Muscle of back (tissue), 11 donors: ENCODE results near the gene PRDX5. TPM values are rescaled to one million over a fixed set of nuclear protein-coding genes. Genes with fewer than 3 reads are reported as not detected.
"Not testable (repeated sequence)": the region's sequence is repeated elsewhere in the genome, so short reads cannot be mapped to it uniquely, and the experiment has no call there.

Experiments used
- DNase-seq, 3 donors: peaks; one replicate each; pipeline versions ENCODE4 v3.0.0 to v3.0.0-alpha.2; 2013
- polyA plus RNA-seq, 10 donors: library from polyadenylated mRNA; unstranded; fragments of 120-200 nt; gene quantifications; one replicate each; pipeline ENCODE4 v1.2.1, GENCODE V29; 2013; ENCODE audit not compliant: insufficient read length in 10 of 10

Gene PRDX5
- polyA plus RNA-seq, 10 donors, result 109 to 184 (median 124) TPM

GRCh38 chr11:64304316-64305072 is 13.4 kb upstream of the PRDX5 start:
- peak; percentile 81 to 92 (median 88) for DNase-seq

- peak; percentile 98 to 99 (median 99) for DNase-seq
Measured at GRCh38 chr11:64305075-64305690, 12.7 kb upstream of the PRDX5 start, which contains the start of gene ESRRA. Gene ESRRA (plus strand): TSS chr11:64305524. CDS start chr11:64307180, 1,656 bp downstream.

- peak; percentile 20 to 68 (median 32) for DNase-seq
Measured at GRCh38 chr11:64305691-64306562, 12.0 kb upstream of the PRDX5 start.

- DNase-seq, result no peak
Measured at GRCh38 chr11:64306563-64306875, 11.4 kb upstream of the PRDX5 start.

- DNase-seq, result no peak
Measured at GRCh38 chr11:64306876-64307622, 10.9 kb upstream of the PRDX5 start.

GRCh38 chr11:64307795-64308194 is 10.1 kb upstream of the PRDX5 start:
- DNase-seq, result not testable (repeated sequence)

- DNase-seq, result no peak
Measured at GRCh38 chr11:64312947-64313346, 5.0 kb upstream of the PRDX5 start.

GRCh38 chr11:64313491-64314145 is 4.3 kb upstream of the PRDX5 start:
- DNase-seq, result peak; percentile 19 to 75 (median 47)

- no peak for DNase-seq
Measured at GRCh38 chr11:64314146-64314804, 3.6 kb upstream of the PRDX5 start.

GRCh38 chr11:64314805-64315561 is 2.9 kb upstream of the PRDX5 start:
- no peak for DNase-seq

GRCh38 chr11:64315667-64316526 is 2.0 kb upstream of the PRDX5 start:
- DNase-seq, result not testable (repeated sequence)

GRCh38 chr11:64316672-64317324 is 1.1 kb upstream of the PRDX5 start:
- no peak for DNase-seq

GRCh38 chr11:64317325-64317960 is 478 bp upstream of the PRDX5 start, which contains the start of gene TRMT112:
Gene TRMT112 (minus strand): TSS chr11:64317559. CDS start chr11:64317526, 33 bp downstream.
- peak; percentile 96 to 98 (median 97) for DNase-seq

GRCh38 chr11:64318766-64319761 is 1.1 kb downstream of the PRDX5 start:
- DNase-seq, result no peak

- no peak for DNase-seq
Measured at GRCh38 chr11:64320556-64320955, 2.6 kb downstream of the PRDX5 start.

GRCh38 chr11:64321026-64321425 is 3.1 kb downstream of the PRDX5 start:
- no peak for DNase-seq
